HepG2 (cell line): ENCODE measurements around the gene C2orf49. TPM values are rescaled to one million over a fixed set of nuclear protein-coding genes. Genes with fewer than 3 reads are reported as not detected.

Source experiments
- ATAC-seq: fragments of 200-7000 bp; cut with Tn5 transposase; 3 replicates; pipeline ENCODE4 v1.9.1; 2020; ENCODE audit warnings: mild to moderate bottlenecking, moderate library complexity
- BruUV-seq: library from RNA; stranded (reverse); fragments of 400-500 nt; replicated peaks from 2 replicates; lab custom pipeline; 2021; lab: Mats Ljungman, UMichigan
- CTCF ChIA-PET: fragments of 300-600 bp; formaldehyde crosslinking; extraction: SDS; loops from one replicate; lab custom pipeline; 2021; ENCODE audit warnings: low total read pairs, inconsistent platforms, low intra/inter-chr PET ratio; lab: Yijun Ruan, JAX
- POLR2A ChIA-PET: fragments of 350-600 bp; sonication (Branson Sonifier 250); formaldehyde crosslinking; loops from one replicate; lab custom pipeline; 2020; ENCODE audit warnings: antibody characterized with exemption, inconsistent platforms; lab: Yijun Ruan, JAX
- DNase-seq: peaks from one replicate; pipeline ENCODE4 v3.0.0-alpha.2; 2015; ENCODE audit warnings: low spot score
- FAIRE-seq: peaks from 3 replicates; lab custom pipeline; 2011; peaks lifted over from hg19 to GRCh38; lab: Jason Lieb, UNC
- H2AFZ ChIP-seq: one replicate; pipeline ENCODE4 v1.6.1; 2011; ENCODE audit warnings: low read length, inconsistent platforms
- H3K27ac ChIP-seq: fragments of 300-600 bp; 3 replicates; pipeline ENCODE4 v1.8.0; 2011; ENCODE audit warnings: mixed run types, mild to moderate bottlenecking, mixed read lengths, low read length, inconsistent platforms; ENCODE audit not compliant: insufficient read depth; ENCODE audit errors: extremely low read length
- H3K27me3 ChIP-seq, 2 experiments: fragments of 200-600 bp in 1 of 2; 2 replicates in 1 of 2; 3 replicates in 1 of 2; pipeline versions ENCODE4 v1.6.0 to v1.8.0; 2011; ENCODE audit warnings: low read length in 2 of 2, mild to moderate bottlenecking in 2 of 2, moderate library complexity in 2 of 2, inconsistent platforms in 1 of 2; ENCODE audit not compliant: insufficient read depth in 2 of 2, control insufficient read depth in 1 of 2
- H3K36me3 ChIP-seq, 2 experiments: fragments of 200-600 bp in 1 of 2; replicated peaks in 1 of 2; 2 replicates in 1 of 2; 3 replicates in 1 of 2; pipeline versions ENCODE4 v1.5.1 to v1.8.0; 2011; ENCODE audit warnings: low read length in 2 of 2, inconsistent platforms in 1 of 2; ENCODE audit not compliant: insufficient read depth in 2 of 2, control insufficient read depth in 1 of 2
- H3K4me1 ChIP-seq: 2 replicates; pipeline ENCODE4 v1.5.1; 2012; ENCODE audit warnings: low read length, inconsistent platforms; ENCODE audit not compliant: insufficient read depth
- H3K4me2 ChIP-seq: 2 replicates; pipeline ENCODE4 v1.6.0; 2011; ENCODE audit warnings: low read depth, low read length, inconsistent platforms
- H3K4me3 ChIP-seq, 3 experiments: fragments of 200-600 bp in 1 of 3; sonication (generic), shearing (Covaris generic) in 1 of 3; replicated peaks in 1 of 3; 2 replicates each; pipeline ENCODE4 v1.5.1; 2011 to 2016; ENCODE audit warnings: low read length in 3 of 3, inconsistent platforms in 2 of 3, low read depth in 2 of 3, mild to moderate bottlenecking in 2 of 3, control low read depth in 1 of 3, mixed read lengths in 1 of 3; ENCODE audit not compliant: insufficient read depth in 1 of 3
- H3K79me2 ChIP-seq: one replicate; pipeline ENCODE4 v1.6.1; 2011; ENCODE audit warnings: low read length, inconsistent platforms; ENCODE audit not compliant: insufficient read depth
- H3K9ac ChIP-seq: 2 replicates; pipeline ENCODE4 v1.6.0; 2011; ENCODE audit warnings: mild to moderate bottlenecking, low read depth, low read length, inconsistent platforms; ENCODE audit not compliant: insufficient read depth
- H3K9me3 ChIP-seq: 2 replicates; pipeline ENCODE4 v1.5.1; 2012; ENCODE audit warnings: mild to moderate bottlenecking, low read length
- H4K20me1 ChIP-seq: 2 replicates; pipeline ENCODE4 v1.6.0; 2011; ENCODE audit warnings: inconsistent platforms, mild to moderate bottlenecking, low read length, moderate library complexity; ENCODE audit not compliant: insufficient read depth
- EED ChIP-seq: sonication (generic); formaldehyde crosslinking; IDR thresholded peaks from 2 replicates; pipeline ENCODE4 v1.5.0; 2020; ENCODE audit warnings: mild to moderate bottlenecking, missing genetic modification reagents
- FIP1L1 ChIP-seq: fragments of 200-400 bp; formaldehyde crosslinking; IDR thresholded peaks from 2 replicates; pipeline ENCODE4 v1.6.1; 2018; ENCODE audit warnings: low read depth, mild to moderate bottlenecking, low read length, moderate library complexity, borderline replicate concordance; ENCODE audit not compliant: insufficient read depth
- FOXM1 ChIP-seq: sonication (generic); formaldehyde crosslinking; IDR thresholded peaks from 2 replicates; pipeline ENCODE4 v1.5.0; 2020; ENCODE audit warnings: missing genetic modification reagents
- MTA1 ChIP-seq: sonication (generic); formaldehyde crosslinking; IDR thresholded peaks from 2 replicates; pipeline ENCODE4 v1.4.0; 2020; ENCODE audit warnings: missing genetic modification reagents, mild to moderate bottlenecking, borderline replicate concordance
- SIX1 ChIP-seq: sonication (generic); formaldehyde crosslinking; IDR thresholded peaks from 2 replicates; pipeline ENCODE4 v1.4.0; 2020; ENCODE audit warnings: missing genetic modification reagents, borderline replicate concordance
- ZNF34 ChIP-seq: sonication (generic); formaldehyde crosslinking; IDR thresholded peaks from 2 replicates; pipeline ENCODE4 v1.4.0; 2020; ENCODE audit warnings: mild to moderate bottlenecking, missing genetic modification reagents, borderline replicate concordance
- ZNF616 ChIP-seq: sonication (generic); formaldehyde crosslinking; IDR thresholded peaks from 2 replicates; pipeline ENCODE4 v1.5.0; 2020; ENCODE audit warnings: low read depth, mild to moderate bottlenecking, missing genetic modification reagents
- ZNF777 ChIP-seq: sonication (generic); formaldehyde crosslinking; IDR thresholded peaks from 2 replicates; pipeline ENCODE4 v1.4.0; 2020; ENCODE audit warnings: missing genetic modification reagents
- WGBS: methylation state at CpG from one replicate; pipeline ENCODE4 v1.1.6; 2017; ENCODE audit warnings: low lambda C conversion rate; 5-methylcytosine and 5-hydroxymethylcytosine counted together
- in situ Hi-C: cut with HindIII; loops from 2 replicates; pipeline ENCODE4 v1.10.0; 2017; ENCODE audit warnings: low pct_unique_long_range_greater_than_20kb; ENCODE audit not compliant: extremely low pct_ligation_motif_present
- intact Hi-C: fragments of 100-400 bp; cut with micrococcal nuclease; formaldehyde crosslinking; loops from one replicate; pipeline ENCODE4 v1.10.0; 2022; ENCODE audit not compliant: unreplicated experiment
- polyA plus RNA-seq, 8 experiments: library from polyadenylated mRNA; depleted of rRNA in 3 of 8; stranded (reverse) in 7 of 8; unstranded in 1 of 8; fragments of >200 nt; fragmentation: Illumina TruSeq in 4 of 8; extraction: Trizol in 4 of 8; gene quantifications; 2 replicates each; pipeline versions ENCODE4 v1.2.1 to v1.2.3, GENCODE V29; 2011 to 2016; ENCODE audit warnings: low read depth in 4 of 8, missing spikeins in 1 of 8, mixed read lengths in 1 of 8; ENCODE audit not compliant: insufficient read depth in 1 of 8
- total RNA-seq, 5 experiments: library from RNA; depleted of rRNA; stranded (reverse); fragments of >200 nt; fragmentation: Illumina TruSeq; extraction: Trizol; gene quantifications; 2 replicates each; pipeline ENCODE4 v1.2.3, GENCODE V29; 2016; ENCODE audit warnings: low read depth in 1 of 5
- TF ChIP-seq, protein P1 (sequence below): sonication (generic); formaldehyde crosslinking; IDR thresholded peaks from 2 replicates; pipeline ENCODE4 v1.8.1; 2023; ENCODE audit warnings: mild to moderate bottlenecking, moderate library complexity, missing genetic modification reagents

Gene C2orf49
- total and polyA plus RNA-seq, 2 of the 13 experiments (the other 11 are each of a cell fraction or from before 2014, with no cell fraction given) = 24.7 to 28.8 TPM

DNA sequence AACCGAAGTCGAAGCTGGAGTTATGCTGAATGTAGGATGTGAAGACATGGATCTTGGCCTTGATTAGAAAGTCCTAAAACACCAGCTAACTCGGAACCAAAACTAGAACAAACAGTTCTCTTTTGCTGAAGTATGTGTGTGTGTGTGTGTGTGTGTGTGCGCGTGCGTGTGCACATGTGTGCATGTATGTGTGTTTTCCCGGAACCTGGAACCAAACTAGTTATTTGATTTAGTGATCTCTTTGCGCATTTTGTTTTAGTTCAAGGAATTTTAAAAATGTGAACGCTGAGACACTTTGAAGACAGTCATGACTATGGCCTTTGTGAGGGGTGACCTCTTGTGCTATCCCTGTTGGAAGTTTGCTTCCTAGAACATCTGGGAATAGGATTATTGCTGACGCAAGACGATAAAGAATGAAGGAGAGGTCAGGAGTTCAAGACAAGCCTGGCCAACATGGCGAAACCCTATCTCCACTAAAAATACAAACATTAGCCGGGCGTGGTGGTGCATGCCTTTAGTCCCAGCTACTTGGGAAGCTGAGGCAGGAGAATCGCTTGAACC lies 37.7 kb downstream of the C2orf49 start:
- TF ChIP-seq ZNF777 (CRISPR knock-in tag) = no peak
- no peak for TF ChIP-seq MTA1
- no peak for TF ChIP-seq ZNF616 (CRISPR knock-in tag)
- no peak for TF ChIP-seq EED (CRISPR knock-in tag)
- no peak for TF ChIP-seq FIP1L1
- no peak for TF ChIP-seq ZNF34
- no peak for TF ChIP-seq SIX1 (CRISPR knock-in tag)
- no peak for TF ChIP-seq FOXM1 (CRISPR knock-in tag)
- TF ChIP-seq, protein P1, sequence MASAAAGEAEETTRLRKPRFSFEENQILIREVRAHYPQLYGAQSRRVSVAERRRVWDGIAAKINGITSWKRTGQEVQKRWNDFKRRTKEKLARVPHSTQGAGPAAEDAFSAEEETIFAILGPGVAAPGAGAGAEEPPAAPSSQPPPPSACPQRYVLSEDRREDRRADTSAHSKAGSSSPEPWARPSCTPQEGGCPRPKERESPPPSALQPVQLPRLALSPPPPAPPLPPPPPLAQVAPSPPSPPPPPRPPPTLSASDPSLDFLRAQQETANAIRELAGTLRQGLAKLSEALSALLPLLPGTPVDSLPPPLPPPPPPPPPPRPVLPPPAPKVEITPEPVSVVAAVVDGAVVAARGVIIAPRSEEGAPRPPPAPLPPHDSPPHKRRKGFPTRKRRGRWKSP (CRISPR knock-in tag) = no peak
- in situ Hi-C loops = no loop called here
- H3K4me1 ChIP-seq = peaks cover 12% of the 10 kb centered on the region
- 93% methylated on average over 15 of the region's 15 CpGs for WGBS
- FAIRE-seq = no peak
- H4K20me1 ChIP-seq = no peaks in the 10 kb centered on the region; the same call in 1 of the 2 replicates
- POLR2A ChIA-PET = no interaction called here
- no peak for ATAC-seq
- no peaks in the 10 kb centered on the region for H3K27me3 ChIP-seq
- no peaks in the 10 kb centered on the region for H3K79me2 ChIP-seq
- H2AFZ ChIP-seq = no peak overlapping the region
- H3K36me3 ChIP-seq = peaks cover 0 to 25% of the 10 kb centered on the region in 2 experiments; a peak in 3 of 5 replicates
- H3K27ac ChIP-seq = no peak overlapping the region
- H3K4me3 ChIP-seq = no peak overlapping the region
- no TSS peak for BruUV-seq
- no peak overlapping the region for H3K4me2 ChIP-seq
- CTCF ChIA-PET = interaction anchor here (1.2 to 1.4 kb wide), 2 partner anchors 142 to 146 kb away, joined by 3 to 4 read pairs; no protein-coding TSS in a partner anchor
- no peak for DNase-seq
- intact Hi-C loops = no loop called here
- H3K9ac ChIP-seq = no peak overlapping the region
- no peaks in the 10 kb centered on the region for H3K9me3 ChIP-seq
